Trophoblast cell (in vitro differentiated cells and primary cell): ENCODE results near the gene ADGRB3.

Source experiments
- DNase-seq, 2 donors: peaks; one replicate each; pipeline ENCODE4 v3.0.0-alpha.2; 2016
- H2AFZ ChIP-seq: 2 replicates; pipeline ENCODE4 v1.6.1; 2013; ENCODE audit warnings: low read length, moderate library complexity, mild to moderate bottlenecking; ENCODE audit not compliant: insufficient read depth, poor library complexity
- H2AK5ac ChIP-seq: 2 replicates; pipeline ENCODE4 v1.6.1; 2013; ENCODE audit warnings: mild to moderate bottlenecking, low read length
- H2BK120ac ChIP-seq: 2 replicates; pipeline ENCODE4 v1.6.1; 2013; ENCODE audit warnings: low read length, mild to moderate bottlenecking, moderate library complexity; ENCODE audit not compliant: insufficient read depth, poor library complexity
- H2BK12ac ChIP-seq: 2 replicates; pipeline ENCODE4 v1.6.1; 2013; ENCODE audit warnings: mild to moderate bottlenecking, low read length, moderate library complexity
- H2BK5ac ChIP-seq: 2 replicates; pipeline ENCODE4 v1.6.1; 2013; ENCODE audit warnings: low read length, low read depth, moderate library complexity, mild to moderate bottlenecking; ENCODE audit not compliant: poor library complexity
- H3K14ac ChIP-seq: 2 replicates; pipeline ENCODE4 v1.6.1; 2013; ENCODE audit warnings: mild to moderate bottlenecking, low read length
- H3K18ac ChIP-seq: 2 replicates; pipeline ENCODE4 v1.6.1; 2013; ENCODE audit warnings: mild to moderate bottlenecking, low read length
- H3K23ac ChIP-seq: 2 replicates; pipeline ENCODE4 v1.6.1; 2013; ENCODE audit warnings: low read length
- H3K27ac ChIP-seq: 2 replicates; pipeline ENCODE4 v1.5.1; 2013; ENCODE audit warnings: low read depth, mild to moderate bottlenecking, inconsistent platforms, low read length, moderate library complexity
- H3K27me3 ChIP-seq: 2 replicates; pipeline ENCODE4 v1.6.1; 2013; ENCODE audit warnings: inconsistent platforms, mild to moderate bottlenecking, low read length, moderate library complexity; ENCODE audit not compliant: insufficient read depth
- H3K36me3 ChIP-seq, 2 experiments: 1 replicate in 1 of 2; 2 replicates in 1 of 2; pipeline ENCODE4 v1.6.1; 2013; ENCODE audit warnings: low read length in 2 of 2, mild to moderate bottlenecking in 2 of 2, moderate library complexity in 1 of 2; ENCODE audit not compliant: insufficient read depth in 2 of 2, control insufficient read depth in 1 of 2
- H3K4ac ChIP-seq: 2 replicates; pipeline ENCODE4 v1.6.1; 2013; ENCODE audit warnings: low read depth, mild to moderate bottlenecking, low read length, moderate library complexity
- H3K4me1 ChIP-seq, 2 experiments: 1 replicate in 1 of 2; 2 replicates in 1 of 2; pipeline ENCODE4 v1.6.1; 2013; ENCODE audit warnings: low read length in 2 of 2, mild to moderate bottlenecking in 2 of 2, moderate library complexity in 1 of 2; ENCODE audit not compliant: insufficient read depth in 2 of 2, control insufficient read depth in 1 of 2
- H3K4me2 ChIP-seq: 2 replicates; pipeline ENCODE4 v1.6.1; 2013; ENCODE audit warnings: inconsistent platforms, mild to moderate bottlenecking, low read length, moderate library complexity
- H3K4me3 ChIP-seq: 2 replicates; pipeline ENCODE4 v1.5.1; 2013; ENCODE audit warnings: mild to moderate bottlenecking, low read depth, low read length, inconsistent platforms
- H3K79me1 ChIP-seq: one replicate; pipeline ENCODE4 v1.6.1; 2013; ENCODE audit warnings: low read length
- H3K79me2 ChIP-seq: 2 replicates; pipeline ENCODE4 v1.6.1; 2013; ENCODE audit warnings: low read length, mild to moderate bottlenecking; ENCODE audit not compliant: control insufficient read depth, insufficient read depth, poor library complexity
- H3K9ac ChIP-seq: 2 replicates; pipeline ENCODE4 v1.6.1; 2013; ENCODE audit warnings: mild to moderate bottlenecking, low read length
- H3K9me3 ChIP-seq: 2 replicates; pipeline ENCODE4 v1.6.1; 2013; ENCODE audit warnings: low read depth, mild to moderate bottlenecking, control low read depth, inconsistent platforms, low read length; ENCODE audit not compliant: insufficient read depth
- H4K12ac ChIP-seq: 2 replicates; pipeline ENCODE4 v1.6.1; 2013; ENCODE audit warnings: low read depth, mild to moderate bottlenecking, low read length, moderate library complexity
- H4K8ac ChIP-seq: 2 replicates; pipeline ENCODE4 v1.6.1; 2013; ENCODE audit warnings: low read depth, mild to moderate bottlenecking, low read length, moderate library complexity
- H4K91ac ChIP-seq: one replicate; pipeline ENCODE4 v1.6.1; 2013; ENCODE audit warnings: low read depth, mild to moderate bottlenecking, low read length, moderate library complexity
- WGBS: extraction: QIAGEN DNeasy Blood & Tissue Kit; methylation state at CpG from one replicate; pipeline ENCODE4 v1.1.7; 2013; ENCODE audit warnings: missing lambda C conversion rate; ENCODE audit not compliant: insufficient read length, insufficient coverage; ENCODE audit errors: extremely low coverage; 5-methylcytosine and 5-hydroxymethylcytosine counted together

The ADGRB3 gene

DNA sequence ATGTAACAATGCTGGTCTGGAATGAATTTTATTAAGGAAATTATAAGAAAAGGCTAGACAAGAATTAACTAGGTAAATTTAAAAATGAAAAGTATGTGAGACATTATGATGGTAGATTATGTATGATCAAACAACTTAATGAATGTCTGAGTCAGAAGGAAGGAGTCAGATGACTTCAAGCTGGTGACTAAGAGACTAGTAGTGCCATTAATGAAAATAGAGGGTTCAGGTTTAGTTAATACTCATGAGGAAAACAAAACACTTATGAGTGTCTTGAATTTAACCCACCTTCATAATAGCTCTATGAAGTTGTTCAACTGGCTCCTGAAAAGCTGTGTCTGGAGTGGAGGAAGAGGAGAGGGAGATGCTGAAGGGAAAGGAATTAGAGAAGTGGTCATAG, 256.3 kb downstream of the ADGRB3 start:
- Histone ChIP-seq H3K4me1 (no peaks in the 10 kb centered on the region), H4K8ac (no peak overlapping the region), H2AK5ac (no peak overlapping the region), H2BK120ac (no peak overlapping the region), H3K36me3 (no peaks in the 10 kb centered on the region), H3K23ac (no peak overlapping the region), H3K79me1 (no peaks in the 10 kb centered on the region), H4K91ac (no peak overlapping the region), H3K27me3 (no peaks in the 10 kb centered on the region), H3K4ac (no peak overlapping the region), H3K4me3 (no peak overlapping the region), H3K9ac (no peak overlapping the region), H3K18ac (no peak overlapping the region), H3K9me3 (no peaks in the 10 kb centered on the region), H2BK5ac (no peak overlapping the region), H3K14ac (no peak overlapping the region), H2BK12ac (no peak overlapping the region), H3K4me2 (no peak overlapping the region), H3K27ac (no peak overlapping the region), H2AFZ (no peak overlapping the region), H4K12ac (no peak overlapping the region), H3K79me2 (no peaks in the 10 kb centered on the region)
- no peak for DNase-seq

DNA sequence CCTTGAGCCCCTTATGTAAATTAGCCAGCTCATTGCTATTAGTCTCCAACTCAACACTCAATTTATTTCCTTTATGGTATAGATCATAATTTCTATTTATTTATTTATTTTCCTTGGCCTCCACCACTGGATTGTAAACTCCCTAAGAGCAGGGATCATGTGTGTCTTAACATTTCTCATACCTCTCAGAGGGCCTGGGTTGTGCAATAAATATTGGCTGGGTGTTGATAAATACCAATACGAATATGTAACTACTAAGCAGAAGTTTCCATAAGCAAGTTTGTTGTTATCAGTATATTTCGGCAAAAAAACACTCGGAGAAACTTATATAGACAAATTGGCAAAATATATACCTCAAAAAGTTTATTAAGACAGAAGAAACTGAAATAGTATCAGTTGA, 257.4 kb downstream of the ADGRB3 start:
- WGBS: no CpG with 5 or more reads among the region's 3 CpGs
- DNase-seq: no peak
- no peak overlapping the region for H2BK120ac ChIP-seq

DNA sequence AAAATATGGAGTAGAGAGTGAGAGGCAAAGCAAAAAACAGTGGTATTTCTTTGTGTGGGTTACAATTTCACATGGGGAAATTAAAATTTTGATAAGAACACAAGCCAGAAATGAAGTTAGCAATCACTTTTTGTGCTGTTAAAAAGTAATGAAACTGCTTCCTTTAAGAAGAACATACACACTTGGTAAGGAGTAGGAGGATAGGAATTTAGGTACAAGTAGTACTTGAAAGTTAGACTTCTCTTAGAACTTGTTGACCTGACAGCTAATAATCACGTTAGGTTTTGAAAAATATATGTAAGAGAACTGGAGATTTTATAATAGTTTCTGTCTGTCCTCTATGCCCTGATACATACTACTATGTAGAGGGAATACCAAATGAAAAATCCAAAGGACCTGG, 260.8 kb downstream of the ADGRB3 start:
- H2BK5ac ChIP-seq: no peak overlapping the region

More for the DNA sequence above, 257.4 kb downstream of the ADGRB3 start:
- H3K4ac ChIP-seq: no peak overlapping the region
- H3K9ac ChIP-seq: no peak overlapping the region
- H3K36me3 ChIP-seq: no peaks in the 10 kb centered on the region
- H3K14ac ChIP-seq: no peak overlapping the region
- no peaks in the 10 kb centered on the region for H3K27me3 ChIP-seq
- no peak overlapping the region for H2AFZ ChIP-seq
- H3K4me3 ChIP-seq: no peak overlapping the region
- no peaks in the 10 kb centered on the region for H3K9me3 ChIP-seq
- no peak overlapping the region for H3K18ac ChIP-seq
- H3K27ac ChIP-seq: no peak overlapping the region
- H3K79me2 ChIP-seq: no peaks in the 10 kb centered on the region
- no peak overlapping the region for H4K12ac ChIP-seq
- H4K8ac ChIP-seq: no peak overlapping the region
- H3K79me1 ChIP-seq: no peaks in the 10 kb centered on the region
- no peak overlapping the region for H3K23ac ChIP-seq
- no peak overlapping the region for H4K91ac ChIP-seq
- H2AK5ac ChIP-seq: no peak overlapping the region
- H3K4me1 ChIP-seq: no peaks in the 10 kb centered on the region
- H3K4me2 ChIP-seq: no peak overlapping the region
- no peak overlapping the region for H2BK5ac ChIP-seq
- H2BK12ac ChIP-seq: no peak overlapping the region

DNA sequence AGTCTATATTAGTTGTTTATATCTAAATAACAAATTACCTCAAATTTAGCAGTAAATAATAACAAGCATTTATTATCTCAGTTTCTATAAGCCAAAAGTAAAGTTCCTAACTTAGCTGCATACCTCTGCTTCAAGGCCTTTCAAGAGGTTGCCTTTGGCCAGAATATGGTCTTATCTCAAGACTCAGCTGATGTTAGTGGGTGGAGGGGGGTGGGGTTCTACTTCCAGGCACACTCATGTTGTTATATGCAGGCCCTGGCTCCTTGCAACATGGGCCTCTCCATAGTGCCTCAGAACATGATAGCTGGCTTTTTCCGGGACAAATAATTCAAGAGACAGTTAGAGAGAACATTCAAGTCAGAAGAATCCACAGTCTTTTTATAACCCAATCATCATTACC, 266.0 kb downstream of the ADGRB3 start:
- Histone ChIP-seq H4K91ac (no peak overlapping the region), H3K4me2 (no peak overlapping the region), H2BK12ac (no peak overlapping the region), H3K27me3 (no peaks in the 10 kb centered on the region), H3K4me1 (no peaks in the 10 kb centered on the region), H3K14ac (no peak overlapping the region), H3K9ac (no peak overlapping the region), H3K18ac (no peak overlapping the region), H3K79me1 (no peaks in the 10 kb centered on the region), H2BK120ac (no peak overlapping the region), H3K23ac (no peak overlapping the region), H4K8ac (no peak overlapping the region), H2AK5ac (no peak overlapping the region), H2BK5ac (no peak overlapping the region), H3K4me3 (no peak overlapping the region), H2AFZ (no peak overlapping the region), H3K36me3 (no peaks in the 10 kb centered on the region), H3K27ac (no peak overlapping the region), H3K4ac (no peak overlapping the region), H4K12ac (no peak overlapping the region), H3K9me3 (no peaks in the 10 kb centered on the region), H3K79me2 (no peaks in the 10 kb centered on the region)
- no CpG with 5 or more reads among the region's 1 CpG for WGBS
- DNase-seq: no peak

More for the DNA sequence above, 260.8 kb downstream of the ADGRB3 start:
- Histone ChIP-seq H2AFZ (no peak overlapping the region), H3K79me1 (no peaks in the 10 kb centered on the region), H4K91ac (no peak overlapping the region), H3K9me3 (no peaks in the 10 kb centered on the region), H4K12ac (no peak overlapping the region), H3K27ac (no peak overlapping the region), H3K23ac (no peak overlapping the region), H3K4ac (no peak overlapping the region), H3K9ac (no peak overlapping the region), H2BK120ac (no peak overlapping the region), H3K18ac (no peak overlapping the region), H3K4me1 (no peaks in the 10 kb centered on the region), H3K36me3 (no peaks in the 10 kb centered on the region), H3K4me2 (no peak overlapping the region), H3K27me3 (no peaks in the 10 kb centered on the region), H3K4me3 (no peak overlapping the region), H2AK5ac (no peak overlapping the region), H2BK12ac (no peak overlapping the region), H3K14ac (no peak overlapping the region), H4K8ac (no peak overlapping the region), H3K79me2 (no peaks in the 10 kb centered on the region)
- DNase-seq: no peak
- no CpG with 5 or more reads among the region's 1 CpG for WGBS
